Measurements from ENCODE around the gene ADARB2. TPM values are rescaled to one million over a fixed set of nuclear protein-coding genes. Genes with fewer than 3 reads are reported as not detected.
"Not testable (repeated sequence)": the region's sequence is repeated elsewhere in the genome, so short reads cannot be mapped to it uniquely, and the experiment has no call there.

The ADARB2 gene
- total RNA-seq, 3 donors from 2014 or later: 0.03 to 0.05 TPM; not detected in 1

- peaks cover 13% of the 10 kb centered on the region for H3K4me1 Mint-ChIP-seq (ENCODE audit: low read depth)
- DNase-seq (no peak), ATAC-seq (no peak)
- no peaks in the 10 kb centered on the region for H3K9me3 Mint-ChIP-seq
- no peaks in the 10 kb centered on the region for H3K36me3 Mint-ChIP-seq (ENCODE audit: insufficient read depth)
- no peak overlapping the region for H3K4me3 Mint-ChIP-seq
- H3K27me3 Mint-ChIP-seq (ENCODE audit: low read depth): peaks cover 36% of the 10 kb centered on the region
Measured at GRCh38 chr10:1255600-1256431, 481.5 kb downstream of the ADARB2 start.

GRCh38 chr10:1255118-1255517 lies 482.2 kb downstream of the ADARB2 start:
- H3K4me1 Mint-ChIP-seq (ENCODE audit: low read depth): peaks cover 13% of the 10 kb centered on the region
- H3K27me3 Mint-ChIP-seq (ENCODE audit: low read depth): peaks cover 39% of the 10 kb centered on the region
- no peaks in the 10 kb centered on the region for H3K9me3 Mint-ChIP-seq
- H3K36me3 Mint-ChIP-seq (ENCODE audit: insufficient read depth): no peaks in the 10 kb centered on the region
- no peak overlapping the region for H3K4me3 Mint-ChIP-seq
- ATAC-seq (no peak), DNase-seq (no peak)

- H3K36me3 Mint-ChIP-seq (ENCODE audit: insufficient read depth): no peaks in the 10 kb centered on the region
- no peaks in the 10 kb centered on the region for H3K9me3 Mint-ChIP-seq
- H3K27me3 Mint-ChIP-seq (ENCODE audit: low read depth): peaks cover 36% of the 10 kb centered on the region
- ATAC-seq (no peak), DNase-seq (no peak)
- H3K4me3 Mint-ChIP-seq: no peak overlapping the region
- H3K4me1 Mint-ChIP-seq (ENCODE audit: low read depth): peaks cover 13% of the 10 kb centered on the region
Measured at GRCh38 chr10:1253523-1254353, 483.6 kb downstream of the ADARB2 start.

- no peak for ATAC-seq
- no peaks in the 10 kb centered on the region for H3K9me3 Mint-ChIP-seq
- no peak overlapping the region for H3K4me3 Mint-ChIP-seq
- H3K4me1 Mint-ChIP-seq (ENCODE audit: low read depth): peaks cover 13% of the 10 kb centered on the region
- H3K36me3 Mint-ChIP-seq (ENCODE audit: insufficient read depth): no peaks in the 10 kb centered on the region
- DNase-seq: no peak
- peaks cover 38% of the 10 kb centered on the region for H3K27me3 Mint-ChIP-seq (ENCODE audit: low read depth)
Measured at GRCh38 chr10:1251769-1252168, 485.6 kb downstream of the ADARB2 start.

- DNase-seq (no peak), ATAC-seq (no peak)
- no peaks in the 10 kb centered on the region for H3K9me3 Mint-ChIP-seq
- no peaks in the 10 kb centered on the region for H3K36me3 Mint-ChIP-seq (ENCODE audit: insufficient read depth)
- H3K4me1 Mint-ChIP-seq (ENCODE audit: low read depth): peaks cover 7% of the 10 kb centered on the region
- H3K27me3 Mint-ChIP-seq (ENCODE audit: low read depth): peaks cover 36% of the 10 kb centered on the region
- H3K4me3 Mint-ChIP-seq: no peak overlapping the region
Measured at GRCh38 chr10:1249142-1249920, 488.0 kb downstream of the ADARB2 start.

GRCh38 chr10:1248262-1248630 lies 489.1 kb downstream of the ADARB2 start:
- H3K36me3 Mint-ChIP-seq (ENCODE audit: insufficient read depth); H3K4me1 Mint-ChIP-seq (ENCODE audit: low read depth); DNase-seq; H3K4me3 Mint-ChIP-seq; H3K9me3 Mint-ChIP-seq; ATAC-seq: not testable (repeated sequence)
- H3K27me3 Mint-ChIP-seq (ENCODE audit: low read depth): peaks cover 36% of the 10 kb centered on the region

- H3K4me3 Mint-ChIP-seq: no peak overlapping the region
- no peaks in the 10 kb centered on the region for H3K36me3 Mint-ChIP-seq (ENCODE audit: insufficient read depth)
- H3K9me3 Mint-ChIP-seq: no peaks in the 10 kb centered on the region
- DNase-seq: no peak
- ATAC-seq: no peak
- H3K27me3 Mint-ChIP-seq (ENCODE audit: low read depth): peaks cover 40% of the 10 kb centered on the region
- no peaks in the 10 kb centered on the region for H3K4me1 Mint-ChIP-seq (ENCODE audit: low read depth)
Measured at GRCh38 chr10:1247598-1248261, 489.6 kb downstream of the ADARB2 start.

- H3K9me3 Mint-ChIP-seq: no peaks in the 10 kb centered on the region
- H3K27me3 Mint-ChIP-seq (ENCODE audit: low read depth): peaks cover 30% of the 10 kb centered on the region
Measured at GRCh38 chr10:1244493-1244892, 492.8 kb downstream of the ADARB2 start.

GRCh38 chr10:1243486-1244234 lies 493.7 kb downstream of the ADARB2 start:
- Mint-ChIP-seq H3K9me3 (no peaks in the 10 kb centered on the region), H3K27me3 (ENCODE audit: low read depth) (peaks cover 28% of the 10 kb centered on the region), H3K4me3 (no peak overlapping the region), H3K36me3 (ENCODE audit: insufficient read depth) (no peaks in the 10 kb centered on the region), H3K4me1 (ENCODE audit: low read depth) (peaks cover 6% of the 10 kb centered on the region)
- no peak for DNase-seq
- ATAC-seq: no peak

More at GRCh38 chr10:1244493-1244892, 492.8 kb downstream of the ADARB2 start:
- H3K4me1 Mint-ChIP-seq (ENCODE audit: low read depth): peaks cover 6% of the 10 kb centered on the region
- H3K36me3 Mint-ChIP-seq (ENCODE audit: insufficient read depth): no peaks in the 10 kb centered on the region
- H3K4me3 Mint-ChIP-seq: no peak overlapping the region
- ATAC-seq: no peak
- DNase-seq: no peak

GRCh38 chr10:1242975-1243374 lies 494.4 kb downstream of the ADARB2 start:
- DNase-seq (no peak), ATAC-seq (no peak)
- Mint-ChIP-seq H3K36me3 (ENCODE audit: insufficient read depth) (no peaks in the 10 kb centered on the region), H3K9me3 (no peaks in the 10 kb centered on the region), H3K27me3 (ENCODE audit: low read depth) (peaks cover 21% of the 10 kb centered on the region), H3K4me1 (ENCODE audit: low read depth) (peaks cover 6% of the 10 kb centered on the region), H3K4me3 (no peak overlapping the region)

- H3K27me3 Mint-ChIP-seq (ENCODE audit: low read depth): peaks cover 14% of the 10 kb centered on the region
- no peak overlapping the region for H3K4me3 Mint-ChIP-seq
- no peak for ATAC-seq
- no peaks in the 10 kb centered on the region for H3K36me3 Mint-ChIP-seq (ENCODE audit: insufficient read depth)
- H3K4me1 Mint-ChIP-seq (ENCODE audit: low read depth): peaks cover 6% of the 10 kb centered on the region
- no peaks in the 10 kb centered on the region for H3K9me3 Mint-ChIP-seq
- no peak for DNase-seq
Measured at GRCh38 chr10:1241973-1242935, 495.1 kb downstream of the ADARB2 start.

- no peak for ATAC-seq
- peaks cover 8% of the 10 kb centered on the region for H3K27me3 Mint-ChIP-seq (ENCODE audit: low read depth)
- no peak for DNase-seq
- H3K4me3 Mint-ChIP-seq: no peak overlapping the region
- no peaks in the 10 kb centered on the region for H3K9me3 Mint-ChIP-seq
- no peaks in the 10 kb centered on the region for H3K36me3 Mint-ChIP-seq (ENCODE audit: insufficient read depth)
- H3K4me1 Mint-ChIP-seq (ENCODE audit: low read depth): peaks cover 6% of the 10 kb centered on the region
Measured at GRCh38 chr10:1241322-1241890, 495.9 kb downstream of the ADARB2 start.
